GM18526 (cell line): ENCODE data around the gene SLC19A1.

Experiments used
- POLR2A ChIP-seq: IDR thresholded peaks from 3 replicates; pipeline ENCODE4 v1.6.1; 2011; ENCODE audit not compliant: insufficient read length; ENCODE audit errors: extremely low read depth

The SLC19A1 gene

DNA sequence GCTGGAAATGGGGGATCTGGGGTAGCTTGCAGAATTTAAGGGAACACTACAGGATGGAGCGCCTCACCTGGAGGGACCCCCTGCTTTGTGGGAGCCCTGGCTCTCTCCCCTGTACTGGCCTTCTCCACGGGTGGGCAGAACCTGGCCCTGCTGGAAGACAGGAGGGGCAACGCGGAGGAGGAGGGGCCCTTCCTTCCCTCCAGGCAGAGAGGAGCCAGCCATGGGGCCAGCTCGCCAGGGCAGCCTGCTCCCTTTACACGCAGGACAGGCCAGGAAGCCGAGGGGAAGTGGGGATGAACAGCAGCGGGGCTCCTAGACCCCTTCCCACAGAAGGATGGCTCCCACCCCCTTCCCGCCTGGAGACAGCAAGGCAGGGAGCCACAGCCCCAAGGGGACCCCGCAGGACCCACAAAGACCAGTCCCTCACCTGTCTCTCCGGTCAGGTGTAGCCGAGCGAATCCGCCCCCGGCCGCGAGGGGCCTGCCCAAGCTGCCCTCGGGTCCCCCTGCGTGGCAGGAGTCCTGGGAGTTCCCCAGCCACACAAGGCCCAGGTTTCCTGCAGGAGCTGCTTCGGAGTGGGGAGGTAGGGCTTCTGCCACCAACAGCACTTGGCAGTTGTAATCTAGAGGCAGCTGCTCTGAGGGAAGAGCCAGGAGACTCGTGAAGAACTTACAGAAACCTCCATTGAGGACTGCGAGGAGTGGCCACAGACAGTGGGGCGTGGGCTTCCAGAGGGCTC lies 1.6 kb upstream of the SLC19A1 start:
- no peak for TF ChIP-seq POLR2A

DNA sequence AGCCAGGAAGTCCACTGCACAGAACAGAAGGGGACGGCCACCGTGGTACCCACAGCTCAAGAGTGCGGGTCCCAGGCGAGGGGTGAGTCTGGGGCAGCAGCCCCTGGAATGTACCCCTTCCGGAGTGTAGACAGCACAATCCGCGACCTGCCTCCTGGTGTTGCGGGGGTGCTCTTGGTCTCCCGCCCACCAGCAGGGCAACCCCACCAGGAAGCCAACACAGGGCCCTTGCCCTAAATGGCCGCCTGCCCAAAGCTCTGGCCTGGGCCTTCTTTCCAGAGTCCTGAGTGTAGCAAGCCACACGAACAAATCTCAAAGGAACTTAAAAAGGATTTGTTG lies 1.1 kb upstream of the SLC19A1 start:
- no peak for TF ChIP-seq POLR2A

DNA sequence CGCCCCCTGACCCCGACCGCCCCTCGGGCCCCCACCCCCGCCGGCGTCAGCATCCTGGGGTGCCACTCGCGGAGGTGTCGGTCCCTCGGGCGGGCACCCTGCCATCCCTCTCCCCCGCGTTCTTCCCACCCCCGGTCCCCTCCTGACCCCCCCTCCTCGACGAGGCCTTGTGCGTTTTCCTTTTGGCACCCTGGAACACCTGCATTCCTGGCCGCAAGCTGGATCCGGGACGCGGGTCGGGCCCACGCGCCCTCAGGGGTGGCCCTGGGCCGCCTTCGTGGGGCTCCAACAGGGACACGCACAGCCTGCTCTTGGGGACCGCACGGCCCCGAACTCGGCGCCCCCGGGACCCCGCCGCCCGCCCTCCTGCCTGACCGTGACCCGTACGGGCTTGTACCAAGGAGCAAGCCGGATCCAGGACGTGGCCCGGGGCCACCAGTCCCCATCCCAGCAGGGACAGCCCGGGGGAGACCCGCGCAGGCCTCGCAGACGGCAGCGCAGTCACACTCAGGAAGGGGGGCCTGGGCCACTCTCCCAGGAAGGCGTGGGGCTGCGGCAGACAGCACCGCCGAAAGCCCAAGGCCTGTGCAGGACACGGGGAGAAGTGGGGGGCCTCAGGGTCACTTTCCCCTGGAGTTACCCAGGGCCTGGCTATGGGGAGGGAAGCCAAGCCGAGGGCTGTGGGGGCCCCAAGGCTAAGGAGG lies 579 bp upstream of the SLC19A1 start:
- no peak for TF ChIP-seq POLR2A

GRCh38 chr21:45541221-45542039 lies 810 bp downstream of the SLC19A1 start:
- TF ChIP-seq POLR2A = peak; percentile 41

GRCh38 chr21:45540601-45540970 lies 1.7 kb downstream of the SLC19A1 start:
- TF ChIP-seq POLR2A = no peak

DNA sequence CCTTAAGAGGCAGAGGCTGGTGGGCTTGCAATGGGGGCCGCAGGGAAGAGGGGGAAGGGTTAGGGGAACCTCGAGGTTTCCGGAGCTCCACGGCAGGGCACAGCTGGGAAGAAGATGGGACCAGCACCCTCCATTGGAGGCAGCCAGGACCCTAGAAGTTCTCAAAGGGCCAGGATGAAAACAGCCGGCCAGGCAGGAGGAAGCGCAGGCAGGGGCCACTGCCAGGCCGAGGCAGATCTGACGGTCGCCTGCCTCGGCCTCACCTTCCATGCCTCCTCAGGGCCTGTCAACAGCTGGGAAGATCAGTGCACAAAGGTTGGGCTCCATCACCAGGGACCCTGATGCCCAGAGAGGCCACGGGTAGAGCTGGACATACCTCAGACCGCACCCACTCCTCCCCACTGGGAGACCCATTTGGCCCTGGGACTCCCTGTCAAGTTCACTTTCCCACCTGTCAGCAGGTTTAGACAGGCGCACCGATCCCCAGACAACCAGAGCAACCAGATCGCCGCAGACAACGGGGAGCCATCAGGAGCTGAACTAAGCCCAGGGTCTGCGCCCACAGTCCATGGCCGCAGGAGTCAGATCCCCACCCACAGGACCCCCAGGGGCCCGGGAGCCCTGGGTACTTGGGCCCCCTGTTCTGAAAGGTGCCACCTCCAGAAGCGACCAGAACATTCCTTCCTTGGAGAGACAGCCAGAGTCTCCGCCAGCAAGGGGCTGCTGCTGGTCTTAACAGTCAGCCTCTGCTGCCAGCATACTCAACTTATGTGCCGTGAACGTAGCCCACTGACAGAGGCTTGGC lies 2.2 kb downstream of the SLC19A1 start:
- TF ChIP-seq POLR2A = no peak

GRCh38 chr21:45539046-45539795 lies 3.0 kb downstream of the SLC19A1 start:
- TF ChIP-seq POLR2A = no peak

GRCh38 chr21:45538381-45539045 lies 3.7 kb downstream of the SLC19A1 start:
- TF ChIP-seq POLR2A = no peak

DNA sequence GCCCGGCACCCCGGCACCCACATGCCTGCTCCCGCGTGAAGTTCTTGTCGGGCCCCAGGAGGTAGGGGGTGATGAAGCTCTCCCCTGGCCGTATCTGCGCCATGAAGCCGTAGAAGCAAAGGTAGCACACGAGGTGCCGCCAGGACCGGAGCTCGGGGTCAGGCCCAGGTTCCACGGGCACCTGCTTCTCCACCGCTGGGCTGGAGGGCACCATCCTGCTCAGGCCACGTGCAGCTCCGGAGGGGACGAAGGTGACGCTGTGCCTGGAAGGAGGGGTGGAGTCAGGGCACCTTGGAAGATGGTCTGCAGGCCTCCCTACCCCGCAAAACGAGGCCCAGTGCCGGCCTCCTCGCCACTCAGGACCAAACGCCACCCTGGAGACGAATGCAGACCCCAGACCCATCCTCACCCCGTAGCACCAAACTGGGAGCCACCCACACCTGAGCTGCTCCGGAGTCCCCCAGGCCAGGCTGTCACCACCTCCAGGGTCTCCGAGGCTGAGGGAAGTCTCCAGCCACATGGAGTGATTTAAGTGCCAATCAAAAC lies 4.4 kb downstream of the SLC19A1 start:
- TF ChIP-seq POLR2A = no peak

DNA sequence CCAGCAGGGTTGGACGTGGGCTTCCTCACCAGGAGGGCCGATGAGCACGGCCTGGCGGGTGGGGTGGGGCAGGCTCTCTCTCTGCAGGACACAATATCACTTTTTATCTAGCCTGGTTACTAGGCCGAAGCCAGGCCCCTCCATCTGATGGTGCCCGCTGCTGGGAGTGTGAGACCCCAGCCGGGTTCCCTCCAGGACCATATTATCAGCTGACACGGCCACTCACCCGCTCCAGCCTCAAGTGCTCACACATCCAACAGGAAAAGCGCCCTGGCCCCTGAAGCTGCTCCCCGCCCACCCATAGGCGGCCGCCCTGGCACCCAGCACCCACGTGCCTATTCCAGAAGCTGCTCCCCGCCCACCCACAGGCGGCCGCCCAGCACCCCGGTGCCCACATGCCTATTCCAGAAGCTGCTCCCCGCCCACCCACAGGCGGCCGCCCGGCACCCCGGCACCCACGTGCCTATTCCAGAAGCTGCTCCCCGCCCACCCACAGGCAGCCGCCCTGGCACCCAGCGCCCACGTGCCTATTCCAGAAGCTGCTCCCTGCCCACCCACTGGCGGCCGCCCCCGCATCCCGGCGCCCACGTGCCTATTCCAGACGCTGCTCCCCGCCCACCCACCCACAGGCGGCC lies 5.0 kb downstream of the SLC19A1 start:
- no peak for TF ChIP-seq POLR2A

DNA sequence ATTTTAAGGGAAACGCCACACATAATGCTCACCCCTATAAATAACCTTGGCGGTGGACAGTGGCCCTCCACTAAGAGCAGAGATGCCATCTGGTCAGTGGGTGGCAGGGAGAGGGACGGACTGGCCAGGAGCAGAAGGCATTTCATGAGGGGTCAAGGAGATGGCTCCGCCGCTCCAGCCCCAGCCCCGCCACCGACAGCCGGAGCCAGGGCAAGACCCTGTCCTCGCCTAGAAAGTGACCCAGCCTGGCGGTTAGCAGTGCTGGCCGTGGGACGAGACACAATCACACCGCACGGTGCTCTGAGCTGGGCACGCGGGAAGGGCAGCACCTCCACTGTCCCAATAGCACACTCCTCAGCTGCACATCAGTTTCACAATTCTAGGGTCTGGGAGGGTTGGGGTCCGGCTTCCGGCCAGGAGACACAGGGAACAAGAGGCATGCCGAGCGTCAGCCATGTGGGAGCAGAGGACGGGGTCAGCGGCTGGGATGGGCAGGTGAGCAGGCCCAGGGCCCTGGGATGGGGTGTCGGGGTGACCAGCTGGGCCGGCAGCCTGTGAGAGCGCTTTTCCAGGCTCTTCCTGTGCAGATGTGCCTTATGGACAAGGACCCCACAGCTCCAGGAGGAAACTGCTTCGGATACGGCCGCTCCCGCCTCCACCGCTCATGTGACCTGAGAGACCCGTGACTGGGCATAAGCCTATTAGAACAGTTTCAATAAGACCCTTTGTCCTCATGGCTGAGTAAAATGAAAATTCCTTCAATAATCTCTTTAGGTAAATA lies 5.7 kb downstream of the SLC19A1 start:
- TF ChIP-seq POLR2A = no peak

DNA sequence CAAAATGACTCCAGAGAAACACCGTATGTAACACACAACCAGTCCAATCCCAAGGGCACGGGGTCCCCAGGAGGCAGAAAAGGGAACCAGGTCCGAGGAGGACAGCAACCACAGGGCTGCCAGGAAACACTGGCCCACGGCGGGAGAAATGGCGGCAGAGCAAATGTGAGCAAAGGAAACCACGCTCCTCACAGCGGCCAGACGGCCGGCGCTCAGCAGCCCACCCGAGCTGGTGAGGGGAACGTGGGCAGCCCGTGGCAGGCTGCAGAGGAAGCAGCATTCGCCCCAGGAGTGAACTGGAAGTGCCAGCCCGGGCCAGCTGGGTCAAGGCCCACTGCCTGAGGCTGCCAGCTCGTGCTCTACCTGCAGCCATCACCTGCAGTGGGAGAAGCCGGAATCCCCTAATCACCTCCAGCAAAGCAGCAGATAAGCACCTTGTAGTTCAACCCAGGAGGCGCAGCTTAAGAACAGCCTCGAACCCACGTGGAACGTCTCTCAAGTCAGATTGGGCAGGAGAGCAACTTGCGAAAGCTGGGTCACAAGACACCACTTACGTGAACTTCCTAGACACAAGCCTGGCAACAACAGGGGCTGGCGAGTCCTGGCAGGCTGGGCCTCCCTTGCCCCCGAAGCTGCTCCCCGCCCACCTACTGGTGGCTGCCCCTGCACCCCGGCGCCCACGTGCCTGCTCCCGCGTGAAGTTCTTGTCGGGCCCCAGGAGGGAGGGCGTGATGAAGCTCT lies 6.7 kb downstream of the SLC19A1 start:
- TF ChIP-seq POLR2A = no peak
